GM10248 (cell line): ENCODE data around the gene SEMA6A.
"Not testable (repeated sequence)": the region's sequence is repeated elsewhere in the genome, so short reads cannot be mapped to it uniquely, and the experiment has no call there.

Source experiments
- CTCF ChIA-PET: fragments of 300-600 bp; sonication (Branson Sonifier 250); formaldehyde crosslinking; extraction: SDS; loops from one replicate; lab custom pipeline; 2021; ENCODE audit warnings: antibody characterized with exemption; lab: Yijun Ruan, JAX
- POLR2A ChIA-PET: fragments of 350-650 bp; sonication (Branson Sonifier 250); formaldehyde crosslinking; extraction: SDS; loops from one replicate; lab custom pipeline; 2020; ENCODE audit warnings: antibody characterized with exemption; lab: Yijun Ruan, JAX
- DNase-seq: peaks from one replicate; pipeline ENCODE4 v3.0.0; 2012; ENCODE audit errors: extremely low spot score
- TF ChIP-seq, protein P1 (sequence below): IDR thresholded peaks from 2 replicates; pipeline ENCODE4 v1.5.1; 2012; ENCODE audit warnings: mild to moderate bottlenecking, low read depth; ENCODE audit errors: extremely low read depth, missing control alignments, control extremely low read depth

SEMA6A gene

DNA sequence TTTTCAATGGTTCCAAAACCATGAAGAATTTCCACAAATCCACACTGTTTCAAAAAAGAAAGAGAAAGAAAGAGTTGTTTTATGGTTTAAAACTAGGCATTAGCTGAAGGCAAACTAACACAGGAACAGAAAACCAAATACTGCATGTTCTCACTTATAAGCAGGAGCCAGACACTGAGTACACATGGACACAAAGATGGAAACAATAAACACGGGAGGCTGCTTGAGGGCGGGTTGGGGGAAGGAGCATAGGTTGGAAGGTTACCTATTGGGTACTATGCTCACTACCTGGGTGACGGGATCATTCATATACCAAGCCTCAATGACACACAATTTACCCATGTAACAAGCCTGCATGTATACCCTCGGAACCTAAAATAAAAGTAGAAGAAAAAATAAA, 45.0 kb downstream of the SEMA6A start:
- TF ChIP-seq, protein P1, sequence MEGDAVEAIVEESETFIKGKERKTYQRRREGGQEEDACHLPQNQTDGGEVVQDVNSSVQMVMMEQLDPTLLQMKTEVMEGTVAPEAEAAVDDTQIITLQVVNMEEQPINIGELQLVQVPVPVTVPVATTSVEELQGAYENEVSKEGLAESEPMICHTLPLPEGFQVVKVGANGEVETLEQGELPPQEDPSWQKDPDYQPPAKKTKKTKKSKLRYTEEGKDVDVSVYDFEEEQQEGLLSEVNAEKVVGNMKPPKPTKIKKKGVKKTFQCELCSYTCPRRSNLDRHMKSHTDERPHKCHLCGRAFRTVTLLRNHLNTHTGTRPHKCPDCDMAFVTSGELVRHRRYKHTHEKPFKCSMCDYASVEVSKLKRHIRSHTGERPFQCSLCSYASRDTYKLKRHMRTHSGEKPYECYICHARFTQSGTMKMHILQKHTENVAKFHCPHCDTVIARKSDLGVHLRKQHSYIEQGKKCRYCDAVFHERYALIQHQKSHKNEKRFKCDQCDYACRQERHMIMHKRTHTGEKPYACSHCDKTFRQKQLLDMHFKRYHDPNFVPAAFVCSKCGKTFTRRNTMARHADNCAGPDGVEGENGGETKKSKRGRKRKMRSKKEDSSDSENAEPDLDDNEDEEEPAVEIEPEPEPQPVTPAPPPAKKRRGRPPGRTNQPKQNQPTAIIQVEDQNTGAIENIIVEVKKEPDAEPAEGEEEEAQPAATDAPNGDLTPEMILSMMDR: no peak
- DNase-seq: no peak
- ChIA-PET POLR2A (no interaction called here), CTCF (interaction anchor here (1.1 kb wide), 1 partner anchor 28 kb away, joined by 3 read pairs; no protein-coding TSS in a partner anchor)

DNA sequence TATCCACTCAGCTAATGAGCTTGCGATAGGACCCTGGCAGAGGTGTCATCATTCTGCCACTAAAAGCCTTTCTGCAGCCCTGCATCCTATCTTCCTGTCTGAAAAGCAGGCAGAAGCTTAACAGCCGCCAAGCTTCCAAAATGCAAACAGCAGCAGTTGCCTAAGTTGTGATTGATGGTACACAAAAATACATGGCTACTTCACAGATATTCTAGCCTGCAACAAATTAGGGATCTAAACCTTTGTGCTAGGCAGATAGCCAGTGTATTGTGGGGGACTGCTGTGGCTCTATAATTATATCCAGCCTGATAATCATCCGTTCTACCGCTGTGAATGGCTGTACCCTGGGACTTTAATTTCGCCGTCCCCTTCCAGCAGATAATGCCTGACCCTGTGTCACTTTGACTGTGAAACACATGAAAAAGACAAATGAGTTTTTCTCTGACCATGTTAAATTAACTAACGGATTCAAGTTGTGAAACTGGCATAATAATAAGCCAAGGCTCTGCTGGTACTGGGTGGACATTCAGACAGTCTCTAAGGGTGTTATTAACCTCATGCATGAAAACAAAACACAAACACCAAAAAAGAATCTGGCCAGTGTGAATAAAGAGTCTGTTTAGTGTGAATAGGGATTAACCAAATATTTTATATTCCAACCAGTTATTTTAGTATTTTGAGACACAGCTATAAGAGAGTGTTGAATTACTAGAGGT, 45.9 kb downstream of the SEMA6A start:
- TF ChIP-seq, protein P1: no peak
- ChIA-PET POLR2A (no interaction called here), CTCF (interaction anchor here (1.1 kb wide), 1 partner anchor 29 kb away, joined by 3 read pairs; no protein-coding TSS in a partner anchor)
- no peak for DNase-seq

DNA sequence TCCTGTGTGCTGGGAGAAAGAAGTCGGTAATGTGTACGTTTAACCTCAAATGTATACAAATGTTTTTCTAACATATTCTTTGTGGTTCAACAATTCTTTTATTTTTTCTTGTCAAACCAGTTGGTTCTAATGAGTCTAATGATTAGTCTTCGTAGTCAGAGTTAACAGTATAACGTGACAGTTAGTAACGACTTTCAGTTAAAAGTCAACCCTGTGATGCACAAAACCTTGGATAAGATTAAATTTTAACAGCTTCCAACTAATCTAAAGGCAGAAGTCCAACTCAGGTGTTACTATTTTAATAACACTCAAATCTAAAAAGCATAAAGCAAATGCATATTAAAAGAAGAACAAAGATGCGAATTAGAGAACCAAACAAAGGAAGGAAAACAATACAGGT, 47.0 kb downstream of the SEMA6A start:
- CTCF ChIA-PET: no interaction called here
- POLR2A ChIA-PET: no interaction called here
- no peak for DNase-seq
- TF ChIP-seq, protein P1: no peak

DNA sequence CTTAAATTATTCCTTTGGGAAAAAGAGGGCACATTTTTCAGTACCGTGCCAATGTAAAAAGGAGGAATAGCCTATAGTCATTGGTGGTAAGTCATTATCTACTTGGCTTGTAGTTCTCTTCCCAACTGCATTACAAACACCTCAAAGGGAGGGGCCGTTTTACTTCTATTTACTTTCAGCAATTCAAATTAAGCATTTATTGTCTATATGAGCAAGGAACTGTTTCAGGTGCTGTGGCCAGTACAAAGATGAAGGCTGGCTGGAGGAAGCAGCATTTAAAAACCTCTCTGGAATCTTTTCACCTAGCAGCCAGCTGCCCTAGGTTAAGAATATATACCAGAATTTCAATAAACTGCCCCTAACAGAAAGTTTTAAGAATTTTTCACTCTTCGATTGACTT, 48.9 kb downstream of the SEMA6A start:
- no peak for DNase-seq
- ChIA-PET POLR2A (no interaction called here), CTCF (interaction anchor here (1.9 kb wide), 1 partner anchor 30 kb away, joined by 6 read pairs; no protein-coding TSS in a partner anchor)
- TF ChIP-seq, protein P1: no peak

DNA sequence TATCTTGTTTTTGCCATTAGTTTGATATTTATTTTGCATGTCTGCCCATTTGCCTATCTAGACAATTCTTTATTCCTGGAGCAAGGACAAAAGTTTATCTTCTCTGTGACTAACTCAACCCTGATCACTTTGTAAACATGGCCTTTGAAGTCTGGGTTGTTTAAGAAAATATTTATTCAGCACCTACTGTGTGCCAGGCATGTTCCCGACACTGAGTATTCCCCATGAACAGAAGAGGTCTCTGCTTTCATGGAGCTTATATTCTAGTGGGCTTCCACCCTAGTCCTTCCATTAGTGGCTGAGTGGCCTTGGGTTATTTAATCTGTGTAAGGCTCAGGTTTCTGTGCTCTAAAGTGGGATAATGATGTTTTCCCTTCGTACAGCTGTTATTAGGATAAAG, 49.7 kb downstream of the SEMA6A start:
- TF ChIP-seq, protein P1: no peak
- DNase-seq: no peak
- ChIA-PET CTCF (interaction anchor here (1.9 kb wide), 1 partner anchor 30 kb away, joined by 6 read pairs; no protein-coding TSS in a partner anchor), POLR2A (no interaction called here)

DNA sequence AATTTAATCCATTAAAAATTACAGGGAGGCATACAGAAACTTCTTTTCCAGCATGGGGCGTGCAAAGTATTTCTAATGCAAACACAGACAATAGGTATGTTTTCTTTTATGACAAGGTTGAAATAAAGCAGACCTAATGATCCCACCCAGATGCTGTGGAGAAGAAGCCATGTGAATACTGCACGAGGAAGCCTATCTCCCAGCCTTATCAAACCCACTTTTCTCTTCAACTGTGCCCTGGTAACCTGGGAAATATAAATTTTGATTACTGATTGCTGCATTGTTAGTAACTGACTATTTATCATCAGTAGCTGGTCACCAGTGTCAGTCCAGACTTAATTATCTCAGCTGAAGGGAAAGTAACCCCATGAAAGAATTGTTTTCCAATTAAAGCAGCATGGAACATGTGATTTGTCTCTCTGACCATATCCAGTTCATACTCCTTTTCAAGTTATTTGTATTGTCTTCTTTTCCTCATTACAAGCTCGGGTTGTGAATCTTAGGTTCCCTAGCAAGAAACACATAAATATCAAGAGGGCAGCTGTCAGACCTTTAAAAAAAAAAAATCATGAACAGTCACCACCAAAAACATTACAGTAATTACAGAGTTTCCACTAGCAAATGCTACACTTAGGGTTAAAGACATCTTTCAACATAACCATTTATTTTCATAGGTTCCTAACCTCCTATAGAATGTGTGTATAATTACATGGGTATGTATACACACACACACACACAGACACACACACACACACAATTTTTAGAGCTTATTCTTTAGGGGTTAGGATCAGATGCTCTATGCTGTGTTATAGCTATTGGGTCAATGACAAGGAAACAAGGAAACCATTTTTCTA, 50.3 kb downstream of the SEMA6A start:
- ChIA-PET POLR2A (no interaction called here), CTCF (interaction anchor here (1.9 kb wide), 1 partner anchor 31 kb away, joined by 6 read pairs; no protein-coding TSS in a partner anchor)

DNA sequence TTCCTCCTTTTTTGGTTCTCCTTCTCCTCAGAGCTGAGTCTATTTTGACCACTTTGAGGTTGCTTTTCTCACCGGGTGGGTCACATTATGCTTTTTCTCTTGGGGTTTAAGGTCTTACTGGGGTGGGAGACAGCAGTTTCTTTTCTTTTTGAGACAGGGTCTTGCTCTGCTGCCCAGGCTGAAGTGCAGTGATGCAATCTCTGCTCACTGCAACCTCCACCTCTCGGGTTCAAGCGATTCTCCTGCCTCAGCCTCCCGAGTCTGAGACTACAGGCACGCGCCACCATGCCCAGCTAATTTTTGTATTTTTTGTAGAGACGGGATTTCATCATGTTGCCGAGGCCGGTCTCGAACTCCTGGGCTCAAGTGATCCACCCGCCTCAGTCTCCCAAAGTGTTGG, 51.4 kb downstream of the SEMA6A start:
- DNase-seq, POLR2A ChIA-PET: not testable (repeated sequence)
- CTCF ChIA-PET: interaction anchor here (1.1 to 1.5 kb wide), 3 partner anchors 9 to 12 kb away, joined by 3 to 6 read pairs (median 4); no protein-coding TSS in a partner anchor

More for the DNA sequence above, 50.3 kb downstream of the SEMA6A start:
- TF ChIP-seq, protein P1: no peak
- no peak for DNase-seq
